Measurements from ENCODE around the gene PITPNM1.

The PITPNM1 gene

DNA sequence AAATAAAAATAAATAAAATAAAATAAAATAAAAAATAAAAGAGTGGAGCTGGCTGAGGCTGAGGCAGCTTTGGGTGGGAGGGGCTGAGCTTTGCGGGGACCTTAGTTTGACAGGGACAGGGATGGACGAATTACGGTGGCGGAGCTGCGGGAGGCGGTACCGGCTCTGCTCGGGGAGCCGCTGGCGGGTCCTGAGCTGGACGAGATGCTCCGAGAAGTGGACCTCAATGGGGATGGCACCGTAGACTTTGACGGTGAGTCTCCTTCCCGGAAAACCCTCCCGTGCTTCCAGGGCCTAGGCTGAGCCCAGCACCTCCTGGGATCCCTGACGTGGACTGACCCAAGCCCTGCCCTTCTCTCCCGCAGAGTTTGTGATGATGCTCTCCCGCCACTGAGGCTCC, 46.9 kb downstream of the PITPNM1 start:
- TF ChIP-seq POLR2AphosphoS5 (IDR thresholded peaks at IDR 0.05; ENCODE audit: low read depth) = no peak
- no peak for TF ChIP-seq CTCF (IDR thresholded peaks at IDR 0.05; ENCODE audit: insufficient read depth, low read length)
- TF ChIP-seq REST (IDR thresholded peaks at IDR 0.05; ENCODE audit: insufficient replicate concordance, low read depth) = no peak
- TF ChIP-seq GABPA (IDR thresholded peaks at IDR 0.05; ENCODE audit: low read depth) = no peak
- no peak for TF ChIP-seq SPI1 (IDR thresholded peaks at IDR 0.05; ENCODE audit: borderline replicate concordance, low read depth)
- Histone ChIP-seq H3K4me3 (replicated peaks; ENCODE audit: insufficient read depth, low read length) (no peak overlapping the region), H3K27me3 (ENCODE audit: insufficient read depth, poor library complexity, severe bottlenecking) (no peaks in the 10 kb centered on the region), H3K27ac (replicated peaks) (no peak overlapping the region)
- no peak for DNase-seq (ENCODE audit: low read depth in 1 of 2, low spot score in 1 of 2)

DNA sequence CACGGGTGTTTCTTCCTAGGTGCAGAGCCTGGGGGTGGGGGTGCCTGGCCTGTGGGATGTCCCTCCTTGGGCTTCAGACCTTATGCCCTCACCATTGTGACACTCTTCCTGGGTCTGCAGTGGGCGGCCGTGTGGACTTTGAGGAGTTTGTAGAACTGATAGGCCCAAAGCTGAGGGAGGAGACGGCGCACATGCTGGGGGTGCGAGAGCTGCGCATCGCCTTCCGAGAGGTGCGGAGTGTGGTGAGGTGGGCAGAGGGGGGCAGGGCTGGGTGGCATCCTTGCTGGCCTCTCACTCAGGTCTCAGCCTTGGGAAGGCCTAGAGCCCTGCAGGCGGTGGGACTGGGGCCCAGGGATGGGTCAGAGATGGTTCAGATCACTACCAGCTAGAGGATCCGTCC, 47.7 kb downstream of the PITPNM1 start:
- TF ChIP-seq REST (IDR thresholded peaks at IDR 0.05; ENCODE audit: insufficient replicate concordance, low read depth) = no peak
- Histone ChIP-seq H3K27ac (replicated peaks) (no peak overlapping the region), H3K27me3 (ENCODE audit: insufficient read depth, poor library complexity, severe bottlenecking) (no peaks in the 10 kb centered on the region), H3K4me3 (replicated peaks; ENCODE audit: insufficient read depth, low read length) (no peak overlapping the region)
- no peak for DNase-seq (ENCODE audit: low read depth in 1 of 2, low spot score in 1 of 2)

DNA sequence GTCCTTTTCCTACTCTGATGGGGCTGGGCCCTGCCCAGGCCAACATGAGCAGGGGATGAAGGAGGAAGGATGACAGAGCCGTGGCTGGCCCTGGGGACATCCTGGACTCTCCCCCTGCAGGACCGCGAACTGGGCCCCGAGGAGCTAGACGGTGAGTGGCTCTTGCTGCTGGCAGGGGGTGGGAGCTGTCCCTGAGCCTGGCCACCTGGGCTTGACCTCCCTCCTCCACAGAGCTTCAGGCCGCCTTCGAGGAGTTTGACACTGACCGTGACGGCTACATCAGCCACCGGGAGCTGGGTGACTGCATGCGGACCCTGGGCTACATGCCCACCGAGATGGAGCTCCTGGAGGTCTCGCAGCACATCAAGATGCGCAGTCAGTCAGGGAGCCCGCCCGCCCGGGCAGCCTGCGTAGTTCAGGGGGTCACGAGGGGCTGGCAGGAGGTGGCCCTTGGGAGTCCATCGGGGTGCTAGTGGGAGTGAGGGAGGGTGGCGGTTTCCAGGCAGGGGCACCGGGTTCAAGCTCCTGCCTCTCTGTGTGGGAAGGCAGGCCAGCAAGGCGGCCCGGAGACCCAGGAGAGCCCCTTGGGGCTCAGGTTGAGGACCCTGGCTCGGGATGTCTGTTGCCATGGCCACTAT, 49.0 kb downstream of the PITPNM1 start:
- H3K27me3 ChIP-seq (ENCODE audit: insufficient read depth, poor library complexity, severe bottlenecking) = no peaks in the 10 kb centered on the region
- TF ChIP-seq POLR2AphosphoS5 (IDR thresholded peaks at IDR 0.05; ENCODE audit: low read depth) (no peak), SPI1 (IDR thresholded peaks at IDR 0.05; ENCODE audit: borderline replicate concordance, low read depth) (no peak), GABPA (IDR thresholded peaks at IDR 0.05; ENCODE audit: low read depth) (no peak), REST (IDR thresholded peaks at IDR 0.05; ENCODE audit: insufficient replicate concordance, low read depth) (no peak), CTCF (IDR thresholded peaks at IDR 0.05; ENCODE audit: insufficient read depth, low read length) (no peak)
- H3K4me3 ChIP-seq (replicated peaks; ENCODE audit: insufficient read depth, low read length) = no peak overlapping the region
- no peak for DNase-seq (ENCODE audit: low read depth in 1 of 2, low spot score in 1 of 2)
- no peak overlapping the region for H3K27ac ChIP-seq (replicated peaks)

Data from HL-60 (cell line).